Measurements from ENCODE around the gene AAK1.
"Not testable (repeated sequence)": the region's sequence is repeated elsewhere in the genome, so short reads cannot be mapped to it uniquely, and the experiment has no call there.

DNA sequence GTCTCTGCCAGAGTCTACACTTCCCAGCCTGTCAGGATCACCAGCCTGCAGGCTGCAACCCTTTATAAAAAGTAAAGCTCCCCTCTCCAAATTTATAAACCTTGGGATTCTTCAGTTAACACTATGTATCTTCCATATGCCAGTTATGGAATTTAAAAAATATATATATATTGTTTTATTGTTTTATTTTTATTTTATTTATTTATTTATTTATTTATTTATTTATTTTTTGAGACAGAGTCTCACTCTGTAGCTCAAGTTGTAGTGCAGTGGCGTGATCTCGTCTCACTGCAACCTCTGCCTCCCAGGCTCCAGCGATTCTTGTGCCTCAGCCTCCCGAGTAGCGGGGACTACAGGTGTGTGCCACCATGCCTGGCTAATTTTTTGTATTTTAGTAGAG lies 3.7 kb upstream of the AAK1 start:
- TF ChIP-seq, protein P1, sequence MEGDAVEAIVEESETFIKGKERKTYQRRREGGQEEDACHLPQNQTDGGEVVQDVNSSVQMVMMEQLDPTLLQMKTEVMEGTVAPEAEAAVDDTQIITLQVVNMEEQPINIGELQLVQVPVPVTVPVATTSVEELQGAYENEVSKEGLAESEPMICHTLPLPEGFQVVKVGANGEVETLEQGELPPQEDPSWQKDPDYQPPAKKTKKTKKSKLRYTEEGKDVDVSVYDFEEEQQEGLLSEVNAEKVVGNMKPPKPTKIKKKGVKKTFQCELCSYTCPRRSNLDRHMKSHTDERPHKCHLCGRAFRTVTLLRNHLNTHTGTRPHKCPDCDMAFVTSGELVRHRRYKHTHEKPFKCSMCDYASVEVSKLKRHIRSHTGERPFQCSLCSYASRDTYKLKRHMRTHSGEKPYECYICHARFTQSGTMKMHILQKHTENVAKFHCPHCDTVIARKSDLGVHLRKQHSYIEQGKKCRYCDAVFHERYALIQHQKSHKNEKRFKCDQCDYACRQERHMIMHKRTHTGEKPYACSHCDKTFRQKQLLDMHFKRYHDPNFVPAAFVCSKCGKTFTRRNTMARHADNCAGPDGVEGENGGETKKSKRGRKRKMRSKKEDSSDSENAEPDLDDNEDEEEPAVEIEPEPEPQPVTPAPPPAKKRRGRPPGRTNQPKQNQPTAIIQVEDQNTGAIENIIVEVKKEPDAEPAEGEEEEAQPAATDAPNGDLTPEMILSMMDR (IDR thresholded peaks at IDR 0.05) = not testable (repeated sequence)
- TF ChIP-seq POLR2A, POLR2AphosphoS5, EP300 (IDR thresholded peaks at IDR 0.05): not testable (repeated sequence)
